SU-DHL-6 (cell line): ENCODE data around the gene MSL3B.

Source experiments
- EZH2phosphoT487 ChIP-seq: fragments of 200-600 bp; sonication (generic), shearing (Covaris generic); conservative IDR thresholded peaks from 2 replicates; pipeline ENCODE4 v1.6.1; 2018; ENCODE audit warnings: mild to moderate bottlenecking, antibody characterized with exemption, low read length, moderate library complexity, mixed read lengths
- TF ChIP-seq, protein P1 (sequence below): fragments of 200-600 bp; sonication (generic); IDR thresholded peaks from one replicate; pipeline ENCODE4 v1.5.1; 2017; ENCODE audit warnings: antibody characterized with exemption, mild to moderate bottlenecking, low read length, moderate library complexity; ENCODE audit not compliant: insufficient read depth, poor library complexity, severe bottlenecking

DNA sequence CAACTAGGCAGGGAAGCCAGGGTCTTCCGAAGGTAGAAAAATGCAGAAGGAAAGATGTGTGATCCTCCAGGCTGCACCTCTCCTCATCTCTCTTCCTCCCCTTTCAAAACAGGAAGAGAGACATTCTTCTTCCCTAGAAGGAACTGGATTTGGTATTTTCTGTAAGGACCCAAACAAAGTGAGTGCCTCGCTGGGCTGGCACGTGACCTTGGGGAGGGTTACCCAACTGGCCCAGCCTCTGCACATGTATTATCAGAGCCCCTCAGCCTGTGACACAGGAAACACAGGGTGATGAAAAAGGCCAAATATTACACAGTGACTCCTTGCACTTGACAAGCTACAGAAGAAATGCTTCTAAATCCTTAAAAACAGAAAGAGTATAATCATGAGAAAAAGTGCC lies 16.1 kb downstream of the MSL3B start:
- TF ChIP-seq, protein P1, sequence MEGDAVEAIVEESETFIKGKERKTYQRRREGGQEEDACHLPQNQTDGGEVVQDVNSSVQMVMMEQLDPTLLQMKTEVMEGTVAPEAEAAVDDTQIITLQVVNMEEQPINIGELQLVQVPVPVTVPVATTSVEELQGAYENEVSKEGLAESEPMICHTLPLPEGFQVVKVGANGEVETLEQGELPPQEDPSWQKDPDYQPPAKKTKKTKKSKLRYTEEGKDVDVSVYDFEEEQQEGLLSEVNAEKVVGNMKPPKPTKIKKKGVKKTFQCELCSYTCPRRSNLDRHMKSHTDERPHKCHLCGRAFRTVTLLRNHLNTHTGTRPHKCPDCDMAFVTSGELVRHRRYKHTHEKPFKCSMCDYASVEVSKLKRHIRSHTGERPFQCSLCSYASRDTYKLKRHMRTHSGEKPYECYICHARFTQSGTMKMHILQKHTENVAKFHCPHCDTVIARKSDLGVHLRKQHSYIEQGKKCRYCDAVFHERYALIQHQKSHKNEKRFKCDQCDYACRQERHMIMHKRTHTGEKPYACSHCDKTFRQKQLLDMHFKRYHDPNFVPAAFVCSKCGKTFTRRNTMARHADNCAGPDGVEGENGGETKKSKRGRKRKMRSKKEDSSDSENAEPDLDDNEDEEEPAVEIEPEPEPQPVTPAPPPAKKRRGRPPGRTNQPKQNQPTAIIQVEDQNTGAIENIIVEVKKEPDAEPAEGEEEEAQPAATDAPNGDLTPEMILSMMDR = no peak
- no peak for TF ChIP-seq EZH2phosphoT487
